Raji (cell line): ENCODE results near the gene BEGAIN.

Experiments used
- POLR2A ChIP-seq: IDR thresholded peaks from 2 replicates; pipeline ENCODE4 v1.6.1; 2011; ENCODE audit warnings: low read depth, low read length, control low read depth; ENCODE audit not compliant: insufficient read depth

Gene BEGAIN

DNA sequence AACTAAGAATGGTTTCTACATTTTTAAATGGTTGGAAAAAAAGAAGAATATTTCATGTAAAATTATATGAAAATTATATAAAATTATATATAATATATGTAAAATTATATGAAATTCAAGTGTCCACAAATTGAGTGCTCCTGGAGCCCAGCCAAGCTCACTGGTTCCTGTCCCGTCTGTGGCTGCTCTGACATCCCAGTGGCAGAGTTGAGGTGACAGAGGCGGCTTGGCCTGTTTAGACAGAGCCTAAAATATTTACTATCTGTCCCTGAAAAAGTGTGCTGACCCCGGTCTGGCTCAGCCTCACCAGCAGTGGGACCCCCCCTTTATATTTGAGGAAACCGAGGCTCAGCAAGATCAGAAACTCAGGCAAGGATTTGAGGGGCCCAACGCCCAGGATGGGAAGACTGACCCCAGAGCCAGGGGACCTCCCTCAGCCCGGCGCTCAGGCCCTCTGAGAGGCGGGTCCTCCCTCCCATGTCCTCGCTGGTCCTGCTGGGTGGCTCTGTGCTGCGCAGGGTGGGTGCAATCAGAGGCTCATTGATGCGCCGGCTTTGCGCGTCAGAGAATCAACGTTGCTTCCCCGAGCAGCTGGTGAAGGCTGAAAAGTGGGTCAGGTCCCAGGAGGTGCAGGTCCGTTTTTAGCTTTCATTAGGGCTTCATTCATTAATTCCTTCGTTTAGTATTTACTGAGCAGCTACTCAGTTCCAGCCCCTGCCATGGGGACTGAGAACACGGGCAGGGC, 21.5 kb upstream of the BEGAIN start:
- TF ChIP-seq POLR2A: no peak

DNA sequence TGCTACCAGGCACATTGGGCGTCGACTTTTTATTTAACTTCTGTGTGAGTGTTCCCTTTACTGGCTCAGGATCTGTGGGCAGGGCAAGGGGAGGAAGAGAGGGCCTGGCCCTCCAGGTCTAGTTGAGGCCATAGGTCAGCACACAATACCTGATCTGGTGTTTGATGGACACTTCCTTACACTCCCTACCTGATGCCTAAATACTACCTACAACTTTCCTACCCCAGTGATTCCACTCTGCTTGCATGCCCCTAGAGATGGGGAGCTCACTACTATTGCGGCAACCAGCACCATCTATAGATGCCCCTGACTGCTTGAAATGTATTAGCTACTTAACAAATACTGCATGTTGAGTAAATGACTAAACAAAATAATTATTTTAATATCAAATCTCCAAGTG, 20.8 kb upstream of the BEGAIN start:
- no peak for TF ChIP-seq POLR2A

DNA sequence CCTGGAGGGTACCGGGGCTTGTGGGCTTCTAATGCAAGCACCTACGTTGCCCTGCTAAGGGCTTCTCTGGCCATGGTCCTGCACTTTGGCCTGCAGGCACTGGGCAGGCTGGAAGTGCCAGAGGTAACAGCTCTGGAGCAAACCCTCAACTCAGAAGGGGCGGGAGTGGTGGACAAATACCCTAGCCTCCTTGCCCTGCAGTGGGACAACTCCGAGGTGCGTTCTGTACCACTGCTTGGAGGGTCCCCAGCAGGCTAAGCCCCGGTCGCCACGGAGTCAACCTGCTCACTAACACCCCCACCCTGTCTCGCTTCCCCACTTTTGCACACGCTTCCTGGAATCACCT, 20.4 kb upstream of the BEGAIN start:
- no peak for TF ChIP-seq POLR2A

DNA sequence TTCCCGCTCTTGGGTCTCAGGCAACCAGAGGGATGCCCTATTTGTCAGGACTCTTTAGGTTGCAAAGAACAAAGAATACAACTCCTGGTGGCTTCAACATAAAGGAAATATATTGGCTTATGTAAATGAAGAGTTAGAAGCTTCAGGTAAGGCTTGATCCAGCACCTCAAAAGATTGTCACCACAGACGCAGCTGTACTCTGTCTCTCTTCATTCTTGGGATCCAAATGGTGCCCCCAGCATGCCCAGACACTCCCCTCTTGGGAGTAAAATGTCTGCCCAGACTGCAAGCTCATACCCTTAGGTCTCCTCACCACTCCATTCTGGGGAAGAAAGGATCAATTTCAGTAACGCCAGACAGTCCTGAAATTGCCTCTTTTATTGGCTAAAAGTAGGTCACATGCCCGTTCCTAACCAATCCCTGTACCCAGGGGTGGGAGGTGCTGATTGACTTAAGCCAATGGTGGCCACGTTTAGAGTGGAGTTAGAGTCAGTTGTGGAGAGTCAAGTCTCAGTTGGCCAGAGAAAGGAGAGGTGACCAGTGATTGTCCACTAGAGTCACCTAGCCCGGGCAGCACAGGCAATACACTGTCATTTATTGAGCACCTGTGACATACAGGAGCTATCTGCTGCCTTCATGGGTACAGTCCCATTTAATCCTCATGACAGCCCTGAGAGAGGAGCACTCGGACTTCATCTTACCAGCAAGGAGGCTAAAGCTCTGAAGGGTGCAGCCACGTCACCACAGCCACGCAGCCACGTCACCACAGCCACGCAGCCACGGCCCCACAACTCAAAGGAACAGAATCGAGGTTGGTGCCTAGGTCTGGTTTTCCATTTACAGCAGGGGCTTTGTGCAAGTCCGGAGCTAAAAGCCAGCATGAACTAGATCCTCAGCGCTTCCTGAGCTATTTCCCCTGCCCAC, 19.7 kb upstream of the BEGAIN start:
- no peak for TF ChIP-seq POLR2A

DNA sequence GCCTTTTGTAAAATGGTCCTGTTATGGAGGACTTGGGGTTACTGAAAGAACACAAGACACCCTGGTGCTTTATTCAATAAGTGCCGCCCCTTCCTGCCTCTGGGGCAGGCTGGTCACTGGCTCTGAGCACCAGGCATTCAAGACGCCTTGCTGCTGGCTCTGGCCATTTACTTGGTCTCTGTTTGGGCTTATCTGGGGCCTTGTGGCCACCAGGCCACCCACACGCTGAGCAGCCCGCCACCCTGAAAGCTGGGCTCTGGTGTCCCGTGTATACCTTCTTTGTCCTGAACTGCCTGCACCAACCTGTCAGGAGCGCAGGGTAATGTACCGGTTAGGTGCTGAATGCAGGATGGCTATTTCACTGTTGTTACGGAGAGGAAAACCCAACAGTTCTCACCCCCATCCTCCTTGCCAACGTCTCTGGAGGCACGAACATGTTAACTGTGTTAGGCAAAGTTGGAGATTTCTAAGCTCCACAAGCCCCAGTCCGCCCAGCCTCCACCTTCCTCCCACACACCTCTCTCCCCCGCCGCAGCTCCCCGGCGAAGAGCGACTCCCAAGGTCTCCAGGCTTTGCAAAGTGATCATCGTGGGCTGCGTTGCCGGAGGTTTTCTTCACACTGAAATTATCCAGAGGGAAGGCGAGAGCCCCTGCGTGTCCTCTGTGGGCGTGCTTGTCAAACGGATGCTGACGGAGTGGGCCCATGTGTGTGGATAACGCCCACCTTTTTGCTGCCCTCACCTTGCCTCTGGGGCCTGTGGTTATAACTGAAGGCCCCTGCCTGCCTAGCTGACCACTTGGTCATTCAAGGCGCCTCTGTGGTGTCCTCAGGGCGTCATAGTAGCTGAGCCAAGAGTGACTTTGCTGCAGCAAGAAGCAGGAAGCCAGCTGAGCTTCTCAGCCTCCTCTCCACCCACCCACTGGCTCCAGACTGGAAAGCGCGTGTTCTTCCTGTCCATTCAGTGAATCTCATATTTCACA, 18.8 kb upstream of the BEGAIN start:
- no peak for TF ChIP-seq POLR2A

DNA sequence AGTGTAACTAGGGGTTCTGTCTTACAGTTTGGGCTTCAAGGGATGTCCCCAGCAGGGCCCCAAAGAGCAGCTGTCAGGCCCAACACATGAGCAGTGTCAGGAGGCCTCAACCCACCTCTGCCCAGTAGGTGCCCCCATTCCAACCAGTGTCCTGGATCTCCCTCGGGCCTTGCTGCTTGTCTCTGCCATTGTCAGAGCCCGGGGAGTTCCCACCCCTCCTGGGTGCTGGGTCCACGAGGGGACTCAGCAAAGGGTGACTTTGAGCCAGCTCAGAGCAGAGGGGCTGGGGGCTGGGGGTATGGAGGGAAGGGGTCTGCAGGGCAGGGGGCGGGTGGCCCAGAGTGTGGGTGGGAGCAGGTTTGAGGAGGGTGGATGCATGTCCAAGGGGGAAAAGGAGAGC, 18.0 kb upstream of the BEGAIN start:
- no peak for TF ChIP-seq POLR2A

DNA sequence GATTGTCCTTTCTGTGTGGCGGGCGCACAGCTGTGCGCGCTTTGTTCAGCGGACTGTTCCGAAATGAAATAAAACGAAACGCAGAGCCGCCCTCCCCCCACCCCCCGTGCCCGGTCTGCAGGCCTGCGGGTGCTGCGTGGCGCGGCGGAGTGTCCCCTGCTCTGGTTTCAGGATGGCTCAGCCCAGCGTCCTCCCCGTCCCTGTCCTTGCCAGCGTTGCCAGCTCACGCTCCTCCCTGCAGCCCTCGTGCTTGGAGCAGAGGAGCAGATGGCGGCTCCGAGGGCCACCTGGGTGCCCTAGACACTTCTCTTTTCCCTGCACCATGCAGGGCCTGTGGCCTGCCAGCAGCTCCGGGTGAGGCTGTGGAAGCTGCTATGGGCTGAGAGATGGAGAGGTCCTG, 17.5 kb upstream of the BEGAIN start:
- TF ChIP-seq POLR2A: no peak

DNA sequence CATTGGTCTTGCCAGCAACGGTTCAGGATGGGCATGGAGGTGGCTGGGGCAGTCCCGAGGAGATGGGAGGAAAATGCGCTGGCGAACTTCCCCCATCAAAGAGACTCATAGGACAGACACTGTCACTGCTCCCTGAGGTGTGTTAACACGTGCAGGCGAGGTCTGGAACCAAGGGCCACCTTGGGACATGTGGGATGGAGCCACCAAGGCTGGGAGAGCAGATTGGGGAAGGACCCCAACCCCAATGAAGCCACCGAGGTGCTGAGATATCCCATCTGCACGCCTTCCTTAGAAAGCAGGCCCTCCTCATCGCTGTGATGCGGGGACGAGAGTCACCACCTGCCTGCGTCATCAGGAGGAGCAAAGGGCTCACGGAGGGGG, 16.9 kb upstream of the BEGAIN start:
- no peak for TF ChIP-seq POLR2A

DNA sequence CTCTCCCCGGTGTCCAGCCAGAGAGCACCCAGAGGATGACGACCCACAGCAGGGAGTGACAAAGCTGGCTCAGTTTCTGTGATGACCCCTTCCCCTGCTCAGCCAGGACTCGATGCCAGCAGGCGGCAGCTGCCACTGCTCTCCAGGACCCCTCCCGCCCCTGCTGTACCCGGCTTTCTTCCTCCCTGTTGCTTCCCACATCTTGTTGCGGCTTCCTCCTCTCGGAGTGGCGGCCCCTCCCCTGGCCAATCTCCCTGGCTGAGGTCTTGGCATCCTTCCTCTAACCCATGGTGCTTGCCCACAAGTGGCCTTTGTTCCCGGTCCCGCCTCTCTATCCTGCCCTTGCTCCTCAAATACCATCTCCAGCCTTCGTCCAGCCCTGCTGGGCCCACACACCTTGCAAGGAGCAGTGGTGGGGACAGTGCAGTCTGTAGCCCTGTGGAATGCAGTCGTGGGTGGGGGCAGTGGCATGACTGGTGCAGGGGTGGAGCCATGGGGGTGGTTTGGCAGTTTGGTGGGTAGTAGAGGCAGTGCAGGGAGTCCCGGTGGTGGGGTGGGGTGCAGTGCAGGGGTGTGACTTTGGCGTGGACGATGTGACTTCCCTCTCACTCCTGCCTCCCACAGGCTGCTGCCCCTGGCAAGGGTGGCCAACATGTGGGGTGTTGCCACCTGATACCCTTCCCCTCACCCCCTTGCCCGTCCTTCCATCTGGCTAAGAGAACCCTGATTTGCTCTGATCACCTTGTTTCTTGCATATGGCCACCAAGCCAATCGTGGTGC, 16.3 kb upstream of the BEGAIN start:
- no peak for TF ChIP-seq POLR2A

DNA sequence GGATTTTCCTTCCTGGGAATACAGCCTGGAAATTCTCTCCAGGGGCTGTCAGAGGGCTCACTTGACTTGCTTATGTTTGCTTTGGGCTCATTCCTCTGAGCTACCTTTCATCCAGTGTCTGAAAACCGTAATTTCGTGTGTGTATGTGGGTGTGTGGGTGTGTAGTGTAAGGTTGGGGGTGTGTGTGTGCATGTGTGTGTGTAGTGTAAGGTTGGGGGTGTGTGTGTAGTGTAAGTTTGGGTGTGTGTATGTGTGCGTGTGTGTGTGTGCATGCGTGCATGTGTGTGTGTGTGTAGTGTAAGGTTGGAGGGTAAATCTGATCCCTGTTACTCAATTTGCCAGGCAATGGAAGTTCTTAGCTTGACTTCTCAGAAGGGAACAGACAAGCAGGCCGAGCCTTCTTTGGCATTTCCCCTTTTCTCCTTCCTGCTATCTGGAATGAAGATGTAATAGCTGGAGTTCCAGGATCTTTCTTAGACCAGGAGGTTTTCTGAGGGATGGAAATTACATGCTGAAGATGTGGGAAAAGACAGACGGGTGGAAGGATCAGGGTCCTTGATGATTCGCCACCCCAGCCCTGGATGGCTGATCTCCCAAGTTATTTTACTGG, 15.5 kb upstream of the BEGAIN start:
- no peak for TF ChIP-seq POLR2A

DNA sequence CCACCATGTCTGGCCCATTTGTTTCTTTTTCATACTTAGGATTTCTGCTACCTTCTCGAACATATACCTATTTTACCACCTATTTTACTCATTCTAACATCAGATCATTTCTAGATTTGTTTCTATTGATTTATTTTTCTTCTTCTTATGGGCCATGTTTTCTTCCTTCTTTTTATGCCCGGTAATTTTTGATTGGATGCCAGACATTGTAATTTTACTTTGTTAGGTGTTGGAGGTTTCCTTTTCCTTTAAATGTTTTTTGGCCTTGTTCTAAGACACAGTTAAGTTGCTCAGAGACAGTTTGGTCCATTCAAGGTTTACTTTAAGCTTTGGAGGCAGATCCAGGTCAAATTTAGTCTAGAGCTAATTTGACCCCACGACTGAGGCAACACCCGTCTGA, 14.7 kb upstream of the BEGAIN start:
- no peak for TF ChIP-seq POLR2A

DNA sequence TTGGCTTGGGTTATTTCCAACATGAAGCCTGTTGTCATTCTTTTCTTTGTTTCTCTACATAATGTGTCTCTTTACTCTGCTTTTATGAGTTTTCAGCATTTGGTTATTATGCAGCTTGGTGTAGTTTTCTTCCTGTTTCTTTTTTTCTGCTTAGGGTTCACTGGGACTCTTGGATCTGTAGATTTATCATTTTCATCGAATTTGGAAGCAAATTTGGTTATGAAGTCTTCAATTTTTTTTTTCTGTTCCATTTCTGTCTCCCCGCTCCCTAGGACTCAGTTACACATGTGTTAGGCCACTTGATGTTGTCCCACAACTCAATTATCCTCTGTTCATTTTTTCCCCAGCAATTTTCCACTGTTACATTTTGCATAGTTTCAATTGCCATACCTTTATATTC, 13.8 kb upstream of the BEGAIN start:
- no peak for TF ChIP-seq POLR2A

DNA sequence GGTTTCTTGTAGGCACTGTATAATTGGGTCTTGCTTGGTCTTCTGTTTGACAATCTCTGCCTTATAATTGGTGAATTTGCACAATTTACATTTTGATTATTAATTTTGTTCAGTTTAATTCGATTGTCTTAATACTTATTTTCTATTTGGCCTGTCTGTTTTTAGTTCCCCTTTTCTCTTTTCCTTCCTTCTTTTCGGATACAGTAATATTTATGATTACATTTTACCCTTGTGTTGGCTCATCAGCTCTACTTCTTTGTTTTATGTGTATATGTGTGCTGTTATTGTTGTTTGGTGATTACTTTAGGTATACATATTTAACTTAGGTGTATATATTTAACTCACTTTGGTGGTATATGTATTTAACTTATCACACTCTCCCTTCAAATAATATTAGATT, 12.8 kb upstream of the BEGAIN start:
- TF ChIP-seq POLR2A: no peak

DNA sequence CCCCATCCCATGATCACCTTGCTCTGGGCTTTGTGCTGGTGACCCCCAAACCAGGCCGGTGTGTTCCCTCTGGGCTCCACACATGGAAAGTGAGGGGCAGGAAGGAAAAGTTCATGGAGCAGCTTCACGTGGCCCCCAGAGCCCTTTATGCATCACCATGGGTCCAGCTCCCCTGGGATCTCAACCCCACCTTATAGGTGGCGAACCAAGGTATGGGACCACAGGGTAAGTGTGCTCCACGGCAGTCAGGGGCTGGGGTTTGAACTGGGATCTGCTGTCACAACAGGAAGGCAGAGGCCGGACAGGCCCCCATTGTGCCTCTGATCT, 7.4 kb upstream of the BEGAIN start:
- TF ChIP-seq POLR2A: no peak

DNA sequence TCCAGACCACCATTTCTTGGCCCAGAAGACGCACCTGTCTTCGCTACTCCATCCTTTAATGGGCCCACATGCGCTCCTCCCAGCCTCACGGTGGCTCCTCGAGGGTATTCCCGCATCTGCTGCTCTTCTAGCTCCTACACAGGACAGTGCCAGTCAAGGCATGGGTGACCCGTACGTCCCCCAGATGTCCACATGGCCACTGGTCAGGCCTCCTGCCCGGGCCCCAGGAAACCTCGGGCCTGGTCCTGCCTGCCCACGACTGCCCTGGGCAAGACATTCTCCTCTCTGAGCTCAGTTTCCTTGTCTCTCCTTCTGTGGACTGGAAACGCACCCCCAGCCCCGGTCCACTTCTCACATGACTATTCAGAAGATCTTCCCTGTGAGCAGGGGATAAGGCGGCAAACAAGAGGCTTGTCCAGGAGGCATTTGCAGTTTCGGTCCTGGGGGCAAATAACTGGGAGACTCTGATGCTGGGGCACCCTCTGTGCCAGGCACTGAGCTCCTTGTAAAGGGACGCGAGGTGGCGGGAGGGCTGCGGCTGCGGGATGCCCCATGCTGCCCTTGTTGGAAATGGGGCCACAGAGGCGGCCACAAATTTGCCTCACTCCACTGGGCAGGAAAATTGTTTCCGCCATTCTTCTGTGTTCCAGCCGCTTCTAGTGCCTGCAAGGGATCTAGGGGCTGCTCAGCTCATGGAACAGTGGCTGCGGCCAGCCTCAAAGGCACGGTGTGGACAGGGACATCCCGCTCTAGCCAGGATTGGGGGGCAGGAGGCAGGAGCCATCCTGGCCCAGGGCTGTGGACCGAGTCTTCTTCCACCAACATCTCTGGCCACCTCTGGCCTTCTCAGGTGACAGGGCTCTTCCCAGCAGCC, 6.8 kb upstream of the BEGAIN start:
- TF ChIP-seq POLR2A: no peak
